ENCODE data around the gene SLIRP. TPM values are rescaled to one million over a fixed set of nuclear protein-coding genes. Genes with fewer than 3 reads are reported as not detected.

Gene SLIRP
- total RNA-seq, 1 donor from 2014 or later = 128 TPM

GRCh38 chr14:77717608-77718305 is 9.9 kb downstream of the SLIRP start:
- Mint-ChIP-seq H3K27ac (no peak overlapping the region), H3K4me3 (no peak overlapping the region), H3K27me3 (no peaks in the 10 kb centered on the region), H3K9me3 (no peaks in the 10 kb centered on the region), H3K36me3 (peaks cover 37% of the 10 kb centered on the region), H3K4me1 (ENCODE audit: unreplicated experiment) (no peaks in the 10 kb centered on the region)
- no peak for DNase-seq (ENCODE audit: extremely low spot score, unreplicated experiment)
- TF ChIP-seq CTCF (conservative IDR thresholded peaks at IDR 0.05) = no peak

GRCh38 chr14:77721437-77721836 is 13.5 kb downstream of the SLIRP start:
- no peak overlapping the region for H3K27ac Mint-ChIP-seq
- no peak overlapping the region for H3K4me3 Mint-ChIP-seq
- no peaks in the 10 kb centered on the region for H3K9me3 Mint-ChIP-seq
- DNase-seq (ENCODE audit: extremely low spot score, unreplicated experiment) = no peak
- H3K36me3 Mint-ChIP-seq = peaks cover 41% of the 10 kb centered on the region
- H3K27me3 Mint-ChIP-seq = no peaks in the 10 kb centered on the region
- TF ChIP-seq CTCF (conservative IDR thresholded peaks at IDR 0.05) = no peak
- H3K4me1 Mint-ChIP-seq (ENCODE audit: unreplicated experiment) = no peaks in the 10 kb centered on the region

- no peak for TF ChIP-seq CTCF (conservative IDR thresholded peaks at IDR 0.05)
- Mint-ChIP-seq H3K4me1 (ENCODE audit: unreplicated experiment) (no peaks in the 10 kb centered on the region), H3K27me3 (no peaks in the 10 kb centered on the region), H3K27ac (no peak overlapping the region), H3K4me3 (no peak overlapping the region), H3K9me3 (no peaks in the 10 kb centered on the region), H3K36me3 (peaks cover 41% of the 10 kb centered on the region)
- no peak for DNase-seq (ENCODE audit: extremely low spot score, unreplicated experiment)
Observed at GRCh38 chr14:77722301-77722700, 14.4 kb downstream of the SLIRP start.

- H3K4me1 Mint-ChIP-seq (ENCODE audit: unreplicated experiment) = no peaks in the 10 kb centered on the region
- no peak for DNase-seq (ENCODE audit: extremely low spot score, unreplicated experiment)
- H3K9me3 Mint-ChIP-seq = no peaks in the 10 kb centered on the region
- H3K4me3 Mint-ChIP-seq = no peak overlapping the region
- no peak for TF ChIP-seq CTCF (conservative IDR thresholded peaks at IDR 0.05)
- H3K36me3 Mint-ChIP-seq = peaks cover 45% of the 10 kb centered on the region
- H3K27ac Mint-ChIP-seq = no peak overlapping the region
- H3K27me3 Mint-ChIP-seq = no peaks in the 10 kb centered on the region
Observed at GRCh38 chr14:77730976-77731497, 23.1 kb downstream of the SLIRP start.

GRCh38 chr14:77738559-77739250 is 30.8 kb downstream of the SLIRP start:
- Mint-ChIP-seq H3K4me1 (ENCODE audit: unreplicated experiment) (no peaks in the 10 kb centered on the region), H3K9me3 (no peaks in the 10 kb centered on the region), H3K36me3 (peaks cover 32% of the 10 kb centered on the region), H3K27ac (no peak overlapping the region), H3K27me3 (no peaks in the 10 kb centered on the region), H3K4me3 (no peak overlapping the region)
- no peak for TF ChIP-seq CTCF (conservative IDR thresholded peaks at IDR 0.05)
- DNase-seq (ENCODE audit: extremely low spot score, unreplicated experiment) = no peak
